Retinal pigment epithelial cell (primary cell): Measurements from ENCODE around the gene ODAM.

ENCODE experiments used
- DNase-seq: peaks from one replicate; pipeline ENCODE4 v3.0.0-alpha.2; 2010; ENCODE audit warnings: low read depth
- H3K4me3 ChIP-seq: 2 replicates; pipeline ENCODE4 v1.5.1; 2011; ENCODE audit warnings: mild to moderate bottlenecking, low read length, control low read depth, moderate library complexity
- CTCF ChIP-seq: conservative IDR thresholded peaks from 2 replicates; pipeline ENCODE4 v1.5.1; 2011; ENCODE audit warnings: low read depth, low read length, control low read depth, inconsistent platforms

Gene ODAM

GRCh38 chr4:70179811-70180210, 15.7 kb upstream of the ODAM start:
- no peak for TF ChIP-seq CTCF
- DNase-seq = no peak
- no peak overlapping the region for H3K4me3 ChIP-seq

GRCh38 chr4:70181864-70182263, 13.7 kb upstream of the ODAM start:
- no peak for TF ChIP-seq CTCF
- H3K4me3 ChIP-seq = no peak overlapping the region
- DNase-seq = no peak

DNA sequence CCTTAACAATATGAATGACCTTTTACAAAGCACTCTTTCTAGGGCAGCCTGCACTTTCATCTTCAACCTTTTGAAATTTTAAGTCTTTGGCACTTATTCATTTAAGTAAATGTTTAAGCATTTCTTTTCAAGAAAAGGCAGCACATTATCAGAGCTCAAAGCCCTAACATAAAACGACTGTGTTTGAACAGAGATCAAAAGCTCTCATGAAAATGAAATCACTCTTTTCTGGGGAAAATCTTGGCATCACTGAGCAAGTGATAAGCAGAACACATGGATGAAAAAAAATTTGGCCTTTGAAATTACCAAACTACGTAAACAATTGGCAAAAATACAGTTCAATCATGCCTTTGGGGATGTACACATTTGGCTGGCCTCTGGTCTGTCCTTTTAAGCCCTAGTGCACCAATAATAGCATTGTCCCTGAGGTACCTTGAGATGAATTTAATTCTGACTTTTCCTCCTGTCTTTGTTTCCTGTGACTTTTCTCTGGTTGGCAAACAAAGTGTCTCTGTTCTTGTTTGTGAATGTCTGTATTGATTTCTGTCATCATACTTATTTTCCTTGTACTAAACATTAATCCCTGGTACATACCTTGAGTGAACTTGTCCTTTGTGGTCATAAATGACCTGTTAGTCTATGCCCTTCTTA, 12.9 kb upstream of the ODAM start:
- no peak for TF ChIP-seq CTCF
- no peak overlapping the region for H3K4me3 ChIP-seq
- no peak for DNase-seq

- TF ChIP-seq CTCF = peak; percentile 88
- peak; percentile 48 for DNase-seq
- H3K4me3 ChIP-seq = no peak overlapping the region
Observed at GRCh38 chr4:70183168-70183939, 12.2 kb upstream of the ODAM start.

DNA sequence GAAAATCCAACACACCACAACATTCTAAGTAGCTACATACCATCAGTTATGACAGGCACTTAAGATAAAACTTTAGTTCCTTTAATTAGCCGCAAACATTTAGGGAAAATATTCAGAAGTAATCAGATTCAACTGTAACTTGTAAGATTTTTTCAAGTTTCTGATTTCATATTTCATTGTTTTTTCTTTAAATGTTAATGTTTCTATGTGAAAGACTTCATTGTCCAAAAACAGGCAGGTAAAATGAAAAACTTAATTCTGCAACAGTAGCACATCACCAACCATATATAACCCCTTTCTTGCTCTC, 11.6 kb upstream of the ODAM start:
- H3K4me3 ChIP-seq = no peak overlapping the region
- TF ChIP-seq CTCF = no peak
- DNase-seq = no peak

DNA sequence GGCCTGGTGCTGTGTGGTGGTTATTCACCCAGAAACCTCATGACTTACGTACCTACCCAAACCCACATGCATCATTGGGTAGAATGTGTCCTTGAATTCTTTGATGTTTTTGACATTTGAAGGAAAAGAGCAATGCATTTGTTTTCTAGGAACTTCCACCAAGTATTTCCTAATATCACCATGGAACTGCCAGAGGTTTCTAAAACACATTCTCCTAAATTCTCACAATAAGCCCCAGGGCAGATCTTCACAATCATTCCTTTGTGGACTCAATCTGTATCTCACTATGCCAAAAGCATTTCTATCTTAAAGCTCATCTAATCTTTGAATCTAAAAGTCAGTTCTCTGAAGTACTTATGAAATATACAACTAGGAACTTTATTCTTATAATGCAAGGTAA, 8.3 kb upstream of the ODAM start:
- TF ChIP-seq CTCF = no peak
- no peak overlapping the region for H3K4me3 ChIP-seq
- DNase-seq = no peak

GRCh38 chr4:70190579-70190978, 4.9 kb upstream of the ODAM start:
- H3K4me3 ChIP-seq = no peak overlapping the region
- TF ChIP-seq CTCF = no peak
- DNase-seq = no peak
